Panc1 (cell line): Measurements from ENCODE around the gene CCDC85C.

Experiments used
- CTCF ChIP-seq: fragments of 450-650 bp; IDR thresholded peaks from 2 replicates; pipeline ENCODE4 v1.5.1; 2017; ENCODE audit warnings: mild to moderate bottlenecking
- REST ChIP-seq, 2 experiments: IDR thresholded peaks; 2 replicates each; pipeline ENCODE4 v1.6.1; 2011 to 2012; ENCODE audit warnings: low read depth in 2 of 2, control low read depth in 1 of 2, low read length in 1 of 2, mild to moderate bottlenecking in 1 of 2, moderate library complexity in 1 of 2; ENCODE audit not compliant: insufficient read depth in 1 of 2

DNA sequence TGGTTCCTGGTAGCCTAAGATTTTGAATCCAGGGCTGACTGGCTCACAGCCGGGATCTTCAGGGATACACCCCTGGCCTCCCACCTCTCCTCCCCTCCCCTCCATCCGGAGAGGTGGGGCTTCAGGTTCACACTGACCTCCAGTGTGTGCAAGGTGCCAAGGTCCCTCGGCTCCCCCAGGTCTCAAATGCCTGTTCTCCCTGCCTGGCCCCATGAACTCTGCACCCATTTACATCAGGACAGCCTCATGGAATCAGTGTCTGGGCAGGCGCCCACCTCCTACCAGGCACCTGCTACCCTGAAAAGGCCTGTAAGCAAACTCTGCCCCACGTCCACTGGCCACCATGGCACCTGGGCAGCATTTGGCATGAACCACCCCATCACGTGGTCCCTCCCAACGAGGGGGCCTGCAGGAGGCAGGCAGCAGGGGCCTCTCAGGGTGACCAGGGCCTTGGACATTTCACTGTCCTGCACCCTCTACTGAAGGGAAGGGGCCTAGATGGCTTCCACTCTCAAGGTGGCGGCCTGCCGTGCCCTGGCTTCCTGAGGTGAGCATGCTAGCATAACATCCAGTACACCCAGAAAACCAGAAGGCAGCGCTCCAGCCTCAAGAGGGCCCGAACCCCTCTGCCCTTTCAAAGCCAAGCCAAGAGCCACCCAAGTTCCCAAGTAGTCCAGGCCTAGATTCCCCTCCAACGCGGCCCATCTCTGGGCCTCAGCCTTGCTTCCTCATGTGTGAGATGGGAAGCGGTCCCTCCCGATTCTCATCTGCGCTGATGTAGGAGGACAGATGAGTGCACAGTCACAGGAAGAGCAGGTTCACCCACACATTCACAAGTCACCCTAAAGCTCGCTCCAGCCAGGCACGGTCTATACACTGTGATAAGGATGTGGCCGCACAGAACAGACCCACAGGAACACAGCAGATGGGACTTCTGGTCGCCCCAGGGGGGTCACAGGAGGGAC lies 37.3 kb downstream of the CCDC85C start:
- TF ChIP-seq CTCF, result no peak
- no peak for TF ChIP-seq REST (IDR thresholded peaks at IDR 0.05; ENCODE audit: insufficient read depth in 1 of 2, low read depth in 2 of 2, low read length in 1 of 2)
